SW480 (cell line): Measurements from ENCODE around the gene PLCXD1.
"Not testable (repeated sequence)": the region's sequence is repeated elsewhere in the genome, so short reads cannot be mapped to it uniquely, and the experiment has no call there.

ENCODE experiments used
- DNase-seq: peaks from one replicate; pipeline ENCODE4 v3.0.0-alpha.2; 2016; ENCODE audit warnings: low spot score

Gene PLCXD1

GRCh38 chrX:281166-281999 is at the start of gene PLCXD1:
TSS of gene PLCXD1 (plus strand) at chrX:281381. CDS start at chrX:284188, 2,807 bp downstream.
- no peak for DNase-seq

- not testable (repeated sequence) for DNase-seq
These were observed 49.4 kb upstream of the PLCXD1 start for GRCh38 chrX:231637-232277.

GRCh38 chrX:232278-232655 is 48.9 kb upstream of the PLCXD1 start:
- not testable (repeated sequence) for DNase-seq

GRCh38 chrX:236201-236600 is 45.0 kb upstream of the PLCXD1 start:
- not testable (repeated sequence) for DNase-seq

- no peak for DNase-seq
These were observed 30.2 kb upstream of the PLCXD1 start for GRCh38 chrX:250965-251364.

- not testable (repeated sequence) for DNase-seq
These were observed 29.6 kb upstream of the PLCXD1 start for GRCh38 chrX:251396-252243.

- DNase-seq: no peak
These were observed 28.8 kb upstream of the PLCXD1 start for GRCh38 chrX:252244-252956.

GRCh38 chrX:252957-253291 is 28.3 kb upstream of the PLCXD1 start:
- DNase-seq: no peak

GRCh38 chrX:253451-254297 is 27.5 kb upstream of the PLCXD1 start:
- no peak for DNase-seq

- DNase-seq: no peak
These were observed 26.5 kb upstream of the PLCXD1 start for GRCh38 chrX:254630-255215.

- no peak for DNase-seq
These were observed 25.3 kb upstream of the PLCXD1 start for GRCh38 chrX:255923-256331.

GRCh38 chrX:257054-257453 is 24.1 kb upstream of the PLCXD1 start:
- DNase-seq: not testable (repeated sequence)

GRCh38 chrX:257681-258289 is 23.4 kb upstream of the PLCXD1 start:
- no peak for DNase-seq

- DNase-seq: no peak
These were observed 22.7 kb upstream of the PLCXD1 start for GRCh38 chrX:258291-259040.

- DNase-seq: no peak
These were observed 21.4 kb upstream of the PLCXD1 start for GRCh38 chrX:259692-260355.

GRCh38 chrX:261167-261918 is 19.8 kb upstream of the PLCXD1 start:
- DNase-seq: no peak

GRCh38 chrX:261919-262352 is 19.2 kb upstream of the PLCXD1 start:
- DNase-seq: no peak

GRCh38 chrX:262381-262909 is 18.7 kb upstream of the PLCXD1 start:
- DNase-seq: no peak
